HL-60 (cell line): ENCODE measurements around the gene IGSF9B.

Experiments used
- DNase-seq, 2 experiments: peaks; one replicate each; pipeline ENCODE4 v3.0.0-alpha.2; 2010 to 2020; ENCODE audit warnings: low read depth in 1 of 2, low spot score in 1 of 2
- H3K27ac ChIP-seq: fragments of 250-450 bp; sonication (Bioruptor Pico); replicated peaks from 2 replicates; pipeline ENCODE4 v1.5.1; 2020; ENCODE audit warnings: mild to moderate bottlenecking, moderate library complexity
- H3K27me3 ChIP-seq: fragments of 250-450 bp; sonication (Bioruptor Pico); 2 replicates; pipeline ENCODE4 v1.5.1; 2021; ENCODE audit warnings: mild to moderate bottlenecking, moderate library complexity; ENCODE audit not compliant: insufficient read depth, poor library complexity, severe bottlenecking
- H3K4me3 ChIP-seq: replicated peaks from 2 replicates; pipeline ENCODE4 v1.5.1; 2011; ENCODE audit warnings: mild to moderate bottlenecking, control low read depth, low read length; ENCODE audit not compliant: insufficient read depth
- GABPA ChIP-seq: IDR thresholded peaks from 2 replicates; pipeline ENCODE4 v1.6.1; 2012; ENCODE audit warnings: low read depth
- POLR2AphosphoS5 ChIP-seq: IDR thresholded peaks from 2 replicates; pipeline ENCODE4 v1.6.1; 2012; ENCODE audit warnings: low read depth
- REST ChIP-seq: IDR thresholded peaks from 2 replicates; pipeline ENCODE4 v1.6.1; 2012; ENCODE audit warnings: low read depth; ENCODE audit not compliant: insufficient replicate concordance
- SPI1 ChIP-seq: IDR thresholded peaks from 2 replicates; pipeline ENCODE4 v1.6.1; 2012; ENCODE audit warnings: low read depth, mild to moderate bottlenecking, borderline replicate concordance
- TF ChIP-seq, protein P1 (sequence below): IDR thresholded peaks from one replicate; pipeline ENCODE4 v1.5.1; 2011; ENCODE audit warnings: low read length, control low read depth, inconsistent platforms; ENCODE audit not compliant: insufficient read depth

IGSF9B gene

GRCh38 chr11:134001596-134001995 is 44.8 kb upstream of the IGSF9B start:
- TF ChIP-seq REST, result no peak
- no peak for TF ChIP-seq SPI1
- no peak for TF ChIP-seq GABPA
- TF ChIP-seq, protein P1, sequence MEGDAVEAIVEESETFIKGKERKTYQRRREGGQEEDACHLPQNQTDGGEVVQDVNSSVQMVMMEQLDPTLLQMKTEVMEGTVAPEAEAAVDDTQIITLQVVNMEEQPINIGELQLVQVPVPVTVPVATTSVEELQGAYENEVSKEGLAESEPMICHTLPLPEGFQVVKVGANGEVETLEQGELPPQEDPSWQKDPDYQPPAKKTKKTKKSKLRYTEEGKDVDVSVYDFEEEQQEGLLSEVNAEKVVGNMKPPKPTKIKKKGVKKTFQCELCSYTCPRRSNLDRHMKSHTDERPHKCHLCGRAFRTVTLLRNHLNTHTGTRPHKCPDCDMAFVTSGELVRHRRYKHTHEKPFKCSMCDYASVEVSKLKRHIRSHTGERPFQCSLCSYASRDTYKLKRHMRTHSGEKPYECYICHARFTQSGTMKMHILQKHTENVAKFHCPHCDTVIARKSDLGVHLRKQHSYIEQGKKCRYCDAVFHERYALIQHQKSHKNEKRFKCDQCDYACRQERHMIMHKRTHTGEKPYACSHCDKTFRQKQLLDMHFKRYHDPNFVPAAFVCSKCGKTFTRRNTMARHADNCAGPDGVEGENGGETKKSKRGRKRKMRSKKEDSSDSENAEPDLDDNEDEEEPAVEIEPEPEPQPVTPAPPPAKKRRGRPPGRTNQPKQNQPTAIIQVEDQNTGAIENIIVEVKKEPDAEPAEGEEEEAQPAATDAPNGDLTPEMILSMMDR, result no peak
- DNase-seq, result no peak

GRCh38 chr11:134001088-134001487 is 44.3 kb upstream of the IGSF9B start:
- no peak overlapping the region for H3K27ac ChIP-seq
- TF ChIP-seq SPI1, result no peak
- no peak for TF ChIP-seq GABPA
- TF ChIP-seq POLR2AphosphoS5, result no peak
- TF ChIP-seq, protein P1, result no peak
- no peak for TF ChIP-seq REST
- H3K27me3 ChIP-seq, result no peaks in the 10 kb centered on the region
- DNase-seq, result no peak
- no peak overlapping the region for H3K4me3 ChIP-seq

More at GRCh38 chr11:134001596-134001995, 44.8 kb upstream of the IGSF9B start:
- no peak overlapping the region for H3K4me3 ChIP-seq
- H3K27ac ChIP-seq, result no peak overlapping the region
- no peaks in the 10 kb centered on the region for H3K27me3 ChIP-seq

DNA sequence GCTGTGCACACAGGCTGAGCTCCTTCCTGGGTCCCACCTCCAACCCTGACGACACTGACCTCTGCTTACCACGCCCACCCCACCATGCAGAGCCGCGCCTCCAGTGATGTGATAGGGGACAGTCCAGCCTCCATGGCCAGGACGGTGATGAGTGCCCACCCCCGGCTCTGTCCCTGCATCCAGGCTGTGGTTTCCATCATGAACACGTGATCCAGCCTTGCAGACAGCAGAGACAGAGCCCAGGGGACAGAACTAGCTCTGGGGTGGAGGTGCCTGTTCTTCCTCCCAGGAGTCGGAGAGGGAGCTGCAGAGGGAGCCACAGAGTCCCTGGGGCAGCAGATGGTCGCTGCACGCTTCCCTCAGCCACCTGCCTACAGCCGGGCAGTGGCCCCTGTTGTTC is 42.6 kb upstream of the IGSF9B start:
- no peak overlapping the region for H3K27ac ChIP-seq
- no peaks in the 10 kb centered on the region for H3K27me3 ChIP-seq
- DNase-seq, result no peak
- H3K4me3 ChIP-seq, result no peak overlapping the region
- TF ChIP-seq SPI1 (no peak), GABPA (no peak), POLR2AphosphoS5 (no peak)
- TF ChIP-seq, protein P1, result no peak

DNA sequence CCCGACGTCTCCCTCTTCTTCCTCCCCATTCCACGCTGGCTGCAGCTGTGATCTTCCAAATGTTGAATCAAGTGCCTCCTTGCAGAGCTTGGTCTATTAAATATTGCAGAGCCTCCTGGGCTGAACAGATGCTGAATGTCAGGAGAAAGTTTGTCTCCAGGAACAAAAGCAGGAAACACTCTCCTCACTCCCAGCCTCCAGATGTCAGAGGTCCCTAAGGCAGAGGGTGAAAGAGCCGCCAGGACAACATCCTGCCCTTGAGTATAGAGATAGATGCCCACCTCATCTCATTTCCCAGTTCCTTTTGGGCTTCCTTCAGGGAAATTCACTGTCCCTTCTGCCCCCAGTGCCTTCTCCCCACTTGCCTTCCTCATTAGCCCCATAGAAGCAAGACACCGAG is 40.8 kb upstream of the IGSF9B start:
- Histone ChIP-seq H3K27me3 (no peaks in the 10 kb centered on the region), H3K4me3 (no peak overlapping the region), H3K27ac (no peak overlapping the region)
- TF ChIP-seq, protein P1, result no peak
- TF ChIP-seq GABPA (no peak), REST (no peak), SPI1 (no peak), POLR2AphosphoS5 (no peak)
- no peak for DNase-seq
